GM12864 (cell line): Measurements from ENCODE around the gene KITLG.

Experiments
- DNase-seq: peaks from one replicate; pipeline ENCODE4 v3.0.0-alpha.2; 2011; ENCODE audit warnings: low read depth
- H3K4me3 ChIP-seq: 2 replicates; pipeline ENCODE4 v1.5.1; 2011; ENCODE audit warnings: mild to moderate bottlenecking, low read depth, low read length, control low read depth
- CTCF ChIP-seq: IDR thresholded peaks from 2 replicates; pipeline ENCODE4 v1.5.1; 2011; ENCODE audit warnings: low read depth, mild to moderate bottlenecking, moderate library complexity, low read length, control low read depth, inconsistent platforms; ENCODE audit errors: missing control alignments

KITLG gene

GRCh38 chr12:88617352-88617751 lies 37.1 kb upstream of the KITLG start:
- DNase-seq: no peak

GRCh38 chr12:88615490-88615889 lies 35.2 kb upstream of the KITLG start:
- TF ChIP-seq CTCF: no peak
- DNase-seq: no peak
- no peak overlapping the region for H3K4me3 ChIP-seq

More at GRCh38 chr12:88617352-88617751, 37.1 kb upstream of the KITLG start:
- H3K4me3 ChIP-seq: no peak overlapping the region
- TF ChIP-seq CTCF: no peak

GRCh38 chr12:88604646-88605045 lies 24.4 kb upstream of the KITLG start:
- no peak for DNase-seq
- no peak for TF ChIP-seq CTCF

GRCh38 chr12:88600272-88600671 lies 20.0 kb upstream of the KITLG start:
- H3K4me3 ChIP-seq: no peak overlapping the region
- no peak for DNase-seq
- TF ChIP-seq CTCF: no peak

More at GRCh38 chr12:88604646-88605045, 24.4 kb upstream of the KITLG start:
- H3K4me3 ChIP-seq: no peak overlapping the region

GRCh38 chr12:88597365-88597764 lies 17.1 kb upstream of the KITLG start:
- no peak overlapping the region for H3K4me3 ChIP-seq
- no peak for TF ChIP-seq CTCF
- DNase-seq: no peak

- no peak for DNase-seq
- no peak overlapping the region for H3K4me3 ChIP-seq
- no peak for TF ChIP-seq CTCF
Measured at GRCh38 chr12:88595697-88596096, 15.4 kb upstream of the KITLG start.

- DNase-seq: no peak
- TF ChIP-seq CTCF: no peak
- no peak overlapping the region for H3K4me3 ChIP-seq
Measured at GRCh38 chr12:88594780-88595179, 14.5 kb upstream of the KITLG start.
